KOPT-K1 (cell line): Measurements from ENCODE around the gene BRINP2.

Source experiments
- H3K27ac ChIP-seq: fragments of 200-600 bp; sonication (generic); 2 replicates; pipeline ENCODE4 v1.5.1; 2016; ENCODE audit warnings: antibody characterized with exemption, mild to moderate bottlenecking, low read depth, low read length; ENCODE audit not compliant: poor library complexity, severe bottlenecking
- H3K36me3 ChIP-seq: fragments of 200-600 bp; sonication (generic); 2 replicates; pipeline ENCODE4 v1.5.1; 2017; ENCODE audit warnings: antibody characterized with exemption, mild to moderate bottlenecking, low read length, moderate library complexity; ENCODE audit not compliant: insufficient read depth
- H3K9me3 ChIP-seq: fragments of 200-600 bp; sonication (generic); 2 replicates; pipeline ENCODE4 v1.5.1; 2017; ENCODE audit warnings: antibody characterized with exemption, low read length, mild to moderate bottlenecking; ENCODE audit not compliant: insufficient read depth, poor library complexity, severe bottlenecking

The BRINP2 gene

GRCh38 chr1:177170756-177171535 lies at the start of gene BRINP2:
Gene BRINP2, plus strand, starts transcription at chr1:177170958. Its CDS starts 58,919 bp downstream, at chr1:177229877.
- H3K9me3 ChIP-seq, result no peaks in the 10 kb centered on the region
- no peak within 1 kb of the TSS for H3K27ac ChIP-seq

GRCh38 chr1:177122461-177123251 lies 48.1 kb upstream of the BRINP2 start:
- no peak overlapping the region for H3K27ac ChIP-seq
- H3K36me3 ChIP-seq, result no peaks in the 10 kb centered on the region
- no peaks in the 10 kb centered on the region for H3K9me3 ChIP-seq

More at GRCh38 chr1:177170756-177171535, at the start of gene BRINP2:
- no peaks in the 10 kb centered on the region for H3K36me3 ChIP-seq

GRCh38 chr1:177124577-177125278 lies 46.0 kb upstream of the BRINP2 start:
- Histone ChIP-seq H3K27ac (no peak overlapping the region), H3K36me3 (no peaks in the 10 kb centered on the region), H3K9me3 (no peaks in the 10 kb centered on the region)

- Histone ChIP-seq H3K36me3 (no peaks in the 10 kb centered on the region), H3K9me3 (no peaks in the 10 kb centered on the region), H3K27ac (no peak overlapping the region)
Observed at GRCh38 chr1:177126267-177126666, 44.5 kb upstream of the BRINP2 start.

GRCh38 chr1:177128665-177129281 lies 42.0 kb upstream of the BRINP2 start:
- Histone ChIP-seq H3K9me3 (no peaks in the 10 kb centered on the region), H3K36me3 (no peaks in the 10 kb centered on the region), H3K27ac (no peak overlapping the region)

- H3K36me3 ChIP-seq, result no peaks in the 10 kb centered on the region
- no peaks in the 10 kb centered on the region for H3K9me3 ChIP-seq
Observed at GRCh38 chr1:177130451-177130945, 40.3 kb upstream of the BRINP2 start.

GRCh38 chr1:177131723-177132122 lies 39.0 kb upstream of the BRINP2 start:
- Histone ChIP-seq H3K27ac (no peak overlapping the region), H3K9me3 (no peaks in the 10 kb centered on the region), H3K36me3 (no peaks in the 10 kb centered on the region)

More at GRCh38 chr1:177130451-177130945, 40.3 kb upstream of the BRINP2 start:
- H3K27ac ChIP-seq, result no peak overlapping the region

- no peaks in the 10 kb centered on the region for H3K9me3 ChIP-seq
- H3K36me3 ChIP-seq, result no peaks in the 10 kb centered on the region
- no peak overlapping the region for H3K27ac ChIP-seq
Observed at GRCh38 chr1:177132141-177132540, 38.6 kb upstream of the BRINP2 start.

- Histone ChIP-seq H3K9me3 (no peaks in the 10 kb centered on the region), H3K27ac (no peak overlapping the region), H3K36me3 (no peaks in the 10 kb centered on the region)
Observed at GRCh38 chr1:177133977-177134538, 36.7 kb upstream of the BRINP2 start.

- H3K9me3 ChIP-seq, result no peaks in the 10 kb centered on the region
- no peaks in the 10 kb centered on the region for H3K36me3 ChIP-seq
- H3K27ac ChIP-seq, result no peak overlapping the region
Observed at GRCh38 chr1:177135250-177135649, 35.5 kb upstream of the BRINP2 start.

- no peaks in the 10 kb centered on the region for H3K36me3 ChIP-seq
- H3K9me3 ChIP-seq, result no peaks in the 10 kb centered on the region
Observed at GRCh38 chr1:177137814-177138213, 32.9 kb upstream of the BRINP2 start.

GRCh38 chr1:177138347-177138746 lies 32.4 kb upstream of the BRINP2 start:
- Histone ChIP-seq H3K27ac (no peak overlapping the region), H3K9me3 (no peaks in the 10 kb centered on the region), H3K36me3 (no peaks in the 10 kb centered on the region)

More at GRCh38 chr1:177137814-177138213, 32.9 kb upstream of the BRINP2 start:
- H3K27ac ChIP-seq, result no peak overlapping the region

- no peaks in the 10 kb centered on the region for H3K36me3 ChIP-seq
- H3K9me3 ChIP-seq, result no peaks in the 10 kb centered on the region
- H3K27ac ChIP-seq, result no peak overlapping the region
Observed at GRCh38 chr1:177142010-177142409, 28.7 kb upstream of the BRINP2 start.

GRCh38 chr1:177142791-177143271 lies 27.9 kb upstream of the BRINP2 start:
- no peaks in the 10 kb centered on the region for H3K36me3 ChIP-seq
- H3K27ac ChIP-seq, result no peak overlapping the region
- no peaks in the 10 kb centered on the region for H3K9me3 ChIP-seq
